Left ventricle myocardium inferior (tissue), 1 donor: ENCODE data around the gene IGLL1. TPM values are rescaled to one million over a fixed set of nuclear protein-coding genes. Genes with fewer than 3 reads are reported as not detected.
A peak's percentile ranks its signal among the peaks of the same experiment; 100 is the strongest.

ENCODE experiments used
- DNase-seq: peaks from one replicate; pipeline ENCODE4 v3.0.0-alpha.2; 2020
- H3K27ac ChIP-seq: fragments of 200-600 bp; replicated peaks from 2 replicates; pipeline ENCODE4 v1.8.0; 2021
- H3K27me3 ChIP-seq: fragments of 200-600 bp; 2 replicates; pipeline ENCODE4 v1.8.0; 2021; ENCODE audit warnings: low read depth
- H3K36me3 ChIP-seq: fragments of 200-600 bp; 2 replicates; pipeline ENCODE4 v1.8.0; 2021
- H3K4me1 ChIP-seq: fragments of 200-600 bp; 2 replicates; pipeline ENCODE4 v1.8.0; 2021
- H3K4me3 ChIP-seq: fragments of 200-600 bp; 2 replicates; pipeline ENCODE4 v1.8.0; 2021; ENCODE audit warnings: mild to moderate bottlenecking, moderate library complexity
- H3K9me3 ChIP-seq: fragments of 200-600 bp; replicated peaks from 2 replicates; pipeline ENCODE4 v1.8.0; 2021
- CTCF ChIP-seq: fragments of 200-600 bp; IDR thresholded peaks from 2 replicates; pipeline ENCODE4 v1.8.0; 2021; ENCODE audit warnings: antibody characterized with exemption, mild to moderate bottlenecking, borderline replicate concordance
- intact Hi-C: fragments of 100-400 bp; cut with micrococcal nuclease; formaldehyde crosslinking; loops from one replicate; pipeline ENCODE4 v1.11.0; 2022
- total RNA-seq: library from RNA; stranded (reverse); fragmentation: NEBNext Ultra II Directional; extraction: Animal tissue kit (Norgen Biotek cat#: 25700); gene quantifications from one replicate; pipeline ENCODE4 v1.2.1, GENCODE V29; 2021
- donor health status: DM: no; HTN: yes; CAD: no; lungs with severe emphysema.

The IGLL1 gene
- total RNA-seq, 1 donor from 2014 or later, result not detected

DNA sequence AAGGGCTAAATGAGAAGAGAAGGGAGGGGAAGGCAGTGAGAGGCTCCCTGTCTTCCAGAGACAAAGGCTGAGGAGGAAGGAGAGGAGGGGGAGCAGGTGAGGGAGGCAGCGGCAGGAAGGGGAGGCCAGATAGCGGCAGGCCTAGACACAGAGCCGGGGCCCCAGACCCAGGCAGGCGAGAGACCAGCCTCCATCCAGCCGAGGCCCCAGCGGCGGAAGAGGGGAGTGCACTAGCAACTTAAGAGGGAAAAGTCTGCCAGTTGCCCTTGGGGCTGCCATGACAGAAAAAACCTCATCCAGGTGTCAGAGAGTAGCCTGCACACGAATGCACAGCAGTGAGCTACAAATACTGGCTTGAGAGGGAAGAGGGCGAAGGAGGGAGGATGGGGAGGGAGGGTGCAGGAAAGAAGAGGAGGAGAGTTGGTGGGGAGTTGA lies 46.7 kb downstream of the IGLL1 start:
- Histone ChIP-seq H3K36me3 (no peaks in the 10 kb centered on the region), H3K4me3 (no peak overlapping the region), H3K27ac (no peak overlapping the region), H3K9me3 (no peaks in the 10 kb centered on the region), H3K27me3 (peaks cover 10% of the 10 kb centered on the region), H3K4me1 (peaks cover 5% of the 10 kb centered on the region)
- no peak for DNase-seq
- intact Hi-C loops, result no loop called here
- peak; percentile 36 for TF ChIP-seq CTCF

DNA sequence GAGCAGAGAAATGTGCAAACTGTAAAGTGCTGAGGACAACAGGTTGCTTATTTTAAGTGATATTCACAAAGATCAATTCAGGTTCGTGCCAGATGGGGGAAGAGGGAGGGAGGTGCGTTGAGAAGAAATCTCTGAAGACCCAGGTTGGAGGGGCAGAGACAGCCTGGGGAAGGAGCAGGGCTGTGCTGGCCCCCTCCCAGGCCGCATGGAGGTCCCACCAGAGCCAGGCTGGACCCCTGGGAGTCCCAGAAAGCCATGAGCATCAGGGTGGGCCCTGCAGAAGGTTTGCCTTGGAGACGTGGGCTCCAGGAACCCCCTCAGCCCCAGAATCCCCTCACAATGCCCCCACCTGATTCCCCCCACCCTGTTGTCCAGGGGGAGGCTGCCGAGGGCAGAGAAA lies 47.4 kb downstream of the IGLL1 start:
- Histone ChIP-seq H3K27me3 (peaks cover 7% of the 10 kb centered on the region), H3K9me3 (no peaks in the 10 kb centered on the region), H3K4me1 (peaks cover 5% of the 10 kb centered on the region), H3K4me3 (no peak overlapping the region), H3K36me3 (no peaks in the 10 kb centered on the region), H3K27ac (no peak overlapping the region)
- no peak for DNase-seq
- intact Hi-C loops, result no loop called here
- no peak for TF ChIP-seq CTCF

DNA sequence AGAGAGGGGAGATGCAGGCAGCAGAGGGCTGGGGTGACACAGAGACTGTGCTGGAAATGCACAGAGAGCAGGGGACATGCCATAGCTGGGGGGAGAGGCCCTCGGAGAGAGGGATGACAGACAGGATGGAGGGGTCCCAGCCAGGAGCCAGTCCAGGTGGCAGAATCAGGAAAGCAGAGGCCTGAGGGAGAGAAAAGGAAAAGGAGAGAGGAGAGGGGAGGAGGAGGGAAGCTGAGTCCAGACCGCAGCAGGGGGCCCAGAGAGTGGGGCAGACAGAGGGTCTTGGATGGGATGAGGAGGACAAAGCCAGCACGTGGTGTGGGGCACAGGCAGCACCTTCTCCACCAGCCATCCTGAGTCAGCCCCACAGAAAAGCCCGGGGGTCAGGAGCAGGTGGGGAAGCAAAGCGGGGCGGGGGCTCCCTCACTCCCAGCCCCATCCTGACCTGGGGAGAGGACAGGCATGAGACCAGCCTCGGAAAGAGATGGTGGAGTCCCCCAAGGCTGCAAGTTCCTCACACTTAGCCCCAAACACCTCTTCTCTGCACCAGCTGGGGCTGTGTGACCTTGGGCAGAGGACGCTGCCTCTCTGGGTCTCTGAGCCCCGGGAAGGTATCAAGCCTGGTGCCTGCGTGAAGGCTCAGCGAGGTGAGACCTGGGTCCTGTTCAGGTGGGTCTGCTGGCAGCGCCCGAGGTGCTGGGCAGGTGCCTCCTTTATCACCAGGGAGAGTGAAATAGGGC lies 48.0 kb downstream of the IGLL1 start:
- Histone ChIP-seq H3K27me3 (peaks cover 7% of the 10 kb centered on the region), H3K4me1 (peaks cover 5% of the 10 kb centered on the region), H3K27ac (no peak overlapping the region), H3K9me3 (no peaks in the 10 kb centered on the region), H3K36me3 (no peaks in the 10 kb centered on the region), H3K4me3 (no peak overlapping the region)
- no peak for TF ChIP-seq CTCF
- intact Hi-C loops, result no loop called here
- DNase-seq, result no peak

DNA sequence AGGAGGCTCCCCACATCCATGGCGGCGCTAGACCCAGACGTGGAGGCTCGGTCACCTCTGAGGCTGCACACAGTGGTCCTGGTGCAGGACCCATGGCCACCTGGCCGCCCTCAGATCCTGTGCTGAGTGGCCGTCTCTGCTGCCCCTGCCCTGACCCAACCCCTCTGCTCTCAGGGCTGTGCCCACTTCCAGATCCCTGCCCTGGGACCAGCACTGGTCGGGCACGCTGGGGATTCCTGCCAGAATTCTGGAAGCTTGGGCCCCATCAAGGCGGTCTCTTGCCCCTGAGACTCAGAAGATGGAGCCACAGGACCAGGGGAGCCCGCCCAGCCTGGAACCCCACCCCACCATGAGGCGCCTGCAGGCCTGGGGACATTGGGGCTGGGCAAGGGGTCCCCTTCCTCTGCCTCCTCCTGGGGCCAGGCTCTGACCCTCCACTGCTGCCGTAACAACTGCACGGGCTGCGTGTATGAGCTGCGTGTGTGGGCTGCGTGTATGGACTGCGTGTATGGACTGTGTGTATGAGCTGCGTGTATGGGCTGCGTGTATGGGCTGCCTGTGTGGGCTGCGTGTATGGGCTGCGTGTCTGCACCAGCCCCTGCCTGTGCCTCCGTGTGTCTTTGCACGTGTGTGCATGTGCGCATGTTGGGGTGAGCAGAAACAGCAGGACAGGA lies 48.7 kb downstream of the IGLL1 start:
- no peak for TF ChIP-seq CTCF
- Histone ChIP-seq H3K36me3 (no peaks in the 10 kb centered on the region), H3K9me3 (no peaks in the 10 kb centered on the region), H3K4me3 (no peak overlapping the region), H3K4me1 (peaks cover 5% of the 10 kb centered on the region), H3K27me3 (peaks cover 7% of the 10 kb centered on the region), H3K27ac (no peak overlapping the region)
- DNase-seq, result no peak
- intact Hi-C loops, result no loop called here

DNA sequence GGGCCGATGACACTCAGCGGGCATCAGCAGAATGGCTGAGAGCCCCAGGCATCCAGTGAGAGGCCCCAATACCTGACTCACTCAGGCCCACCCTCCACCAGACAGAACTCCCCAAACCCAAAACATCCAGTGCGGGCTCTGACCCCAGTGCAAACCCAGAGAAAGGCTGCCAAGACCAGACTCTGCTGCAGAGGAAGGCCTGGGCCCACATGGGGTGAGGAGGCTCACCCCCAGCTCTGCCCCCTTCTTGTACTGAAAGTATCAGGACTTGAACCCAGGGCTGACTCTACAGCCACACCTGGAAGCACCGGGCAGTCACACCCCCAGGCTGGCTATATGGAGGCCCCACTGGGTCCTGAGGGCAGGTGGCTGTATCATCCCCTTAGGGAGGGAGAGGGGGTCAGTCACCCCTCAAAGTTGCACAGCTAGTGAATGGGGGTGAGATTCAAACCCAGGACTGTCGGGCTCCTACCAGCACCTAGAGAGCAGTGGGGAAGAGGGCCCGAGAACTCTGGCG lies 49.3 kb downstream of the IGLL1 start:
- H3K36me3 ChIP-seq, result no peaks in the 10 kb centered on the region
- TF ChIP-seq CTCF, result no peak
- H3K9me3 ChIP-seq, result no peaks in the 10 kb centered on the region
- intact Hi-C loops, result no loop called here
- H3K4me1 ChIP-seq, result peaks cover 5% of the 10 kb centered on the region
- H3K27me3 ChIP-seq, result peaks cover 7% of the 10 kb centered on the region
- H3K4me3 ChIP-seq, result no peak overlapping the region
- no peak for DNase-seq
- H3K27ac ChIP-seq, result no peak overlapping the region
